Neural cell (in vitro differentiated cells): ENCODE data around the gene RBMY1D. TPM values are rescaled to one million over a fixed set of nuclear protein-coding genes. Genes with fewer than 3 reads are reported as not detected.

Experiments used
- polyA plus RNA-seq: library from polyadenylated mRNA; depleted of rRNA; stranded (reverse); fragments of >200 nt; gene quantifications from 2 replicates; pipeline ENCODE4 v1.2.3, GENCODE V29; 2014

Gene RBMY1D
- polyA plus RNA-seq, 1 donor from 2014 or later, result not detected

Other genes starting within 250 kb of the RBMY1D start
- gene RBMY1E, start 23.5 kb upstream of the RBMY1D start, polyA plus RNA-seq, result not detected in 2 replicates